ENCODE measurements around the gene TUBE1.
A peak's percentile ranks its signal among the peaks of the same experiment; 100 is the strongest.

The TUBE1 gene

GRCh38 chr6:112087136-112087911 lies at the start of gene TUBE1, which contains the start of gene FAM229B:
TUBE1 (minus strand) TSS chr6:112087482; CDS start chr6:112087434, 48 bp downstream.
FAM229B (plus strand) TSS chr6:112087591; CDS start chr6:112099284, 11,693 bp downstream.
- Histone ChIP-seq H3K4me3 (ENCODE audit: low read length) (peak within 1 kb of the TSS; percentile 88), H3K9me2 (replicated peaks; ENCODE audit: insufficient read depth, low read length) (no peaks in the 10 kb centered on the region), H3K9me3 (replicated peaks; ENCODE audit: insufficient read depth, low read length) (no peaks in the 10 kb centered on the region), H3K36me3 (replicated peaks; ENCODE audit: insufficient read depth, low read length) (no peaks in the 10 kb centered on the region), H4K20me1 (ENCODE audit: insufficient read depth, low read length) (no peaks in the 10 kb centered on the region), H3F3A (ENCODE audit: insufficient read depth, low read length) (no peaks in the 10 kb centered on the region), H3K9ac (ENCODE audit: low read length) (peak within 1 kb of the TSS; percentile 66), H3K79me2 (ENCODE audit: low read length) (no peaks in the 10 kb centered on the region), H2AFZ (ENCODE audit: low read length) (peak within 1 kb of the TSS; percentile 88), H3K27me3 (replicated peaks; ENCODE audit: insufficient read depth, low read length) (no peaks in the 10 kb centered on the region), H3K4me2 (ENCODE audit: low read depth, low read length) (peak within 1 kb of the TSS; percentile 85), H3K4me1 (ENCODE audit: low read length) (no peaks in the 10 kb centered on the region), H3K27ac (ENCODE audit: low read length) (peak within 1 kb of the TSS; percentile 52; the same call in 1 of the 2 replicates)
- TF ChIP-seq EZH2phosphoT487 (IDR thresholded peaks at IDR 0.05; ENCODE audit: low read length), result no peak
- no peak for TF ChIP-seq EZH2 (optimal IDR thresholded peaks at IDR 0.05; ENCODE audit: low read depth, low read length)
- TF ChIP-seq CTCF (IDR thresholded peaks at IDR 0.05; ENCODE audit: low read length), result no peak
- peak; percentile 97 for DNase-seq

GRCh38 chr6:112130878-112131277 lies 43.6 kb upstream of the TUBE1 start:
- H3K4me3 ChIP-seq (ENCODE audit: low read length), result no peak overlapping the region
- no peaks in the 10 kb centered on the region for H3K79me2 ChIP-seq (ENCODE audit: low read length)
- H3F3A ChIP-seq (ENCODE audit: insufficient read depth, low read length), result no peaks in the 10 kb centered on the region
- H3K9me3 ChIP-seq (replicated peaks; ENCODE audit: insufficient read depth, low read length), result no peaks in the 10 kb centered on the region
- no peak overlapping the region for H2AFZ ChIP-seq (ENCODE audit: low read length)
- no peak overlapping the region for H3K4me2 ChIP-seq (ENCODE audit: low read depth, low read length)
- H3K4me1 ChIP-seq (ENCODE audit: low read length), result no peaks in the 10 kb centered on the region
- no peaks in the 10 kb centered on the region for H3K36me3 ChIP-seq (replicated peaks; ENCODE audit: insufficient read depth, low read length)
- H3K9ac ChIP-seq (ENCODE audit: low read length), result no peak overlapping the region
- H3K9me2 ChIP-seq (replicated peaks; ENCODE audit: insufficient read depth, low read length), result no peaks in the 10 kb centered on the region
- H3K27me3 ChIP-seq (replicated peaks; ENCODE audit: insufficient read depth, low read length), result no peaks in the 10 kb centered on the region
- H3K27ac ChIP-seq (ENCODE audit: low read length), result no peak overlapping the region
- TF ChIP-seq EZH2phosphoT487 (IDR thresholded peaks at IDR 0.05; ENCODE audit: low read length) (no peak), CTCF (IDR thresholded peaks at IDR 0.05; ENCODE audit: low read length) (no peak), EZH2 (optimal IDR thresholded peaks at IDR 0.05; ENCODE audit: low read depth, low read length) (no peak)
- no peak for DNase-seq
- no peaks in the 10 kb centered on the region for H4K20me1 ChIP-seq (ENCODE audit: insufficient read depth, low read length)

- H3K79me2 ChIP-seq (ENCODE audit: low read length), result no peaks in the 10 kb centered on the region
- H3K4me2 ChIP-seq (ENCODE audit: low read depth, low read length), result no peak overlapping the region
- TF ChIP-seq EZH2 (optimal IDR thresholded peaks at IDR 0.05; ENCODE audit: low read depth, low read length), result no peak
- no peak for TF ChIP-seq CTCF (IDR thresholded peaks at IDR 0.05; ENCODE audit: low read length)
- no peak for TF ChIP-seq EZH2phosphoT487 (IDR thresholded peaks at IDR 0.05; ENCODE audit: low read length)
- no peak for DNase-seq
- H3K9me2 ChIP-seq (replicated peaks; ENCODE audit: insufficient read depth, low read length), result no peaks in the 10 kb centered on the region
- H3K27ac ChIP-seq (ENCODE audit: low read length), result no peak overlapping the region
- no peaks in the 10 kb centered on the region for H4K20me1 ChIP-seq (ENCODE audit: insufficient read depth, low read length)
- no peaks in the 10 kb centered on the region for H3F3A ChIP-seq (ENCODE audit: insufficient read depth, low read length)
- no peak overlapping the region for H3K4me3 ChIP-seq (ENCODE audit: low read length)
- H3K9ac ChIP-seq (ENCODE audit: low read length), result no peak overlapping the region
- no peak overlapping the region for H2AFZ ChIP-seq (ENCODE audit: low read length)
- H3K9me3 ChIP-seq (replicated peaks; ENCODE audit: insufficient read depth, low read length), result no peaks in the 10 kb centered on the region
- H3K4me1 ChIP-seq (ENCODE audit: low read length), result no peaks in the 10 kb centered on the region
- no peaks in the 10 kb centered on the region for H3K27me3 ChIP-seq (replicated peaks; ENCODE audit: insufficient read depth, low read length)
- no peaks in the 10 kb centered on the region for H3K36me3 ChIP-seq (replicated peaks; ENCODE audit: insufficient read depth, low read length)
Observed at GRCh38 chr6:112128208-112128607, 40.9 kb upstream of the TUBE1 start.
